ENCODE results near the gene LEAP2. TPM values are rescaled to one million over a fixed set of nuclear protein-coding genes. Genes with fewer than 3 reads are reported as not detected.
"Not testable (repeated sequence)": the region's sequence is repeated elsewhere in the genome, so short reads cannot be mapped to it uniquely, and the experiment has no call there.

Gene LEAP2
- total and polyA plus RNA-seq, 2 of the 4 experiments (the other 2 are of a cell fraction), result under 0.01 to 0.36 TPM

DNA sequence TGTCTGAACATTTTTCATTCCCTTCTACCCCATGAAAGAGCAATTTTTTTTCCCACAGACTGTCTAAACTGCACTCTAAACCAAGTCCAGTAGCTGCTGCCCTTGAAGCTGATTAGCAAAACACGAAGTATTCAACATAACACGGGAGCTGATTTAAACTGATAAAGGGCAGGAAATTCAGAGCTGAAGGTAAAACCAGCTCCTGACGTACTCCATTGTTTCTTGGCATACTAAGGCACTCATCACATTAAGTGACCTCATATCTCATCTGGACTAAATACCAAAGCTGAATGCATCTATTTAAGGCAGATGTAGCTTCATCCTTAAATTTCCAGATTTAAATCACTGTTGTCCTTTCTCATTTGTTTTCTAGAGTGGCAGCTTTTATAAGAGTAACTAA is 19.2 kb upstream of the LEAP2 start:
- WGBS, 2 experiments (ENCODE audit: extremely low coverage in 2 of 2, insufficient read length in 1 of 2), result no CpG with 5 or more reads among the region's 3 CpGs
- CTCF ChIA-PET, result no interaction called here
- Histone ChIP-seq H3K14ac (replicated peaks; ENCODE audit: low read depth, low read length) (no peak overlapping the region), H4K20me1 (ENCODE audit: insufficient read depth, low read length) (no peaks in the 10 kb centered on the region), H3K79me1 (ENCODE audit: low read depth in 1 of 2, low read length in 2 of 2) (no peaks in the 10 kb centered on the region), H3K36me3 (ENCODE audit: control insufficient read depth, insufficient read depth, low read length) (no peaks in the 10 kb centered on the region), H3K4me1 (ENCODE audit: control insufficient read depth, insufficient read depth, low read length) (peaks cover 3% of the 10 kb centered on the region; the same call in 1 of the 2 replicates), H3K27ac (ENCODE audit: insufficient read depth, low read length) (no peak overlapping the region), H3K56ac (ENCODE audit: extremely low read depth, insufficient read depth, low read length) (no peak overlapping the region), H2AK9ac (replicated peaks; ENCODE audit: low read depth, low read length, poor library complexity) (no peak overlapping the region), H3K4me2 (ENCODE audit: low read depth, low read length) (no peak overlapping the region), H3K9me3 (ENCODE audit: control insufficient read depth, insufficient read depth, low read length) (no peaks in the 10 kb centered on the region), H3K4ac (ENCODE audit: low read depth, low read length) (no peak overlapping the region), H3K23ac (ENCODE audit: low read depth, low read length) (no peak overlapping the region; the same call in 1 of the 2 replicates), H3K4me3 (ENCODE audit: insufficient read depth, low read depth, low read length) (no peak overlapping the region), H3K9ac (ENCODE audit: low read depth, low read length) (no peak overlapping the region), H3K18ac (ENCODE audit: low read depth, low read length) (no peak overlapping the region), H2BK120ac (ENCODE audit: low read depth, low read length) (no peak overlapping the region), H2BK5ac (ENCODE audit: low read depth, low read length, poor library complexity, severe bottlenecking) (no peak overlapping the region), H2AFZ (replicated peaks; ENCODE audit: low read length, poor library complexity) (no peak overlapping the region), H2AK5ac (ENCODE audit: low read depth, low read length) (no peak overlapping the region), H3K9me1 (ENCODE audit: insufficient read depth, low read length) (no peaks in the 10 kb centered on the region), H4K91ac (ENCODE audit: insufficient read depth, low read depth, low read length) (no peak overlapping the region), H2BK15ac (ENCODE audit: low read depth, low read length) (no peak overlapping the region), H4K8ac (ENCODE audit: low read depth in 2 of 2, low read length in 2 of 2) (no peak overlapping the region), H3K27me3 (ENCODE audit: control insufficient read depth, insufficient read depth, low read length) (no peaks in the 10 kb centered on the region), H4K5ac (ENCODE audit: low read depth, low read length) (no peak overlapping the region), H2BK20ac (ENCODE audit: low read depth, low read length) (no peak overlapping the region)
- POLR2A ChIA-PET (ENCODE audit: unreplicated experiment), result no interaction called here
- dilution Hi-C loops (cut with HindIII; ENCODE audit: low sequenced_read_pairs, unreplicated experiment) (no loop called here), in situ Hi-C loops (cut with MboI; ENCODE audit: low sequenced_read_pairs) (no loop called here), intact Hi-C loops (cut with micrococcal nuclease) (no loop called here)
- BruUV-seq (replicated peaks), result no TSS peak
- TF ChIP-seq MXI1 (IDR thresholded peaks at IDR 0.05; ENCODE audit: borderline replicate concordance, low read depth, low read length) (no peak), POLR2A (IDR thresholded peaks at IDR 0.05; ENCODE audit: low read depth, low read length) (no peak), SMC3 (IDR thresholded peaks at IDR 0.05; ENCODE audit: low read depth, low read length) (no peak), RAD21 (IDR thresholded peaks at IDR 0.05; ENCODE audit: low read length) (no peak)
- ATAC-seq (ENCODE audit: low read depth) (no peak), DNase-seq (peak; percentile 32)

- H3K4ac ChIP-seq (ENCODE audit: low read depth, low read length); H3K27ac ChIP-seq (ENCODE audit: insufficient read depth, low read length); H2AK5ac ChIP-seq (ENCODE audit: low read depth, low read length); H2BK20ac ChIP-seq (ENCODE audit: low read depth, low read length); intact Hi-C loops (cut with micrococcal nuclease); POLR2A ChIA-PET (ENCODE audit: unreplicated experiment); H2AK9ac ChIP-seq (replicated peaks; ENCODE audit: low read depth, low read length, poor library complexity); H3K4me3 ChIP-seq (ENCODE audit: insufficient read depth, low read depth, low read length); H3K4me2 ChIP-seq (ENCODE audit: low read depth, low read length); H3K79me1 ChIP-seq (ENCODE audit: low read depth in 1 of 2, low read length in 2 of 2); dilution Hi-C loops (cut with HindIII; ENCODE audit: low sequenced_read_pairs, unreplicated experiment); H3K9me1 ChIP-seq (ENCODE audit: insufficient read depth, low read length); DNase-seq; H3K56ac ChIP-seq (ENCODE audit: extremely low read depth, insufficient read depth, low read length); H3K4me1 ChIP-seq (ENCODE audit: control insufficient read depth, insufficient read depth, low read length); H4K8ac ChIP-seq (ENCODE audit: low read depth in 2 of 2, low read length in 2 of 2); H4K91ac ChIP-seq (ENCODE audit: insufficient read depth, low read depth, low read length); H2BK5ac ChIP-seq (ENCODE audit: low read depth, low read length, poor library complexity, severe bottlenecking); in situ Hi-C loops (cut with MboI; ENCODE audit: low sequenced_read_pairs); H2AFZ ChIP-seq (replicated peaks; ENCODE audit: low read length, poor library complexity); H2BK15ac ChIP-seq (ENCODE audit: low read depth, low read length); H3K23ac ChIP-seq (ENCODE audit: low read depth, low read length); H4K5ac ChIP-seq (ENCODE audit: low read depth, low read length); BruUV-seq (replicated peaks); H2BK120ac ChIP-seq (ENCODE audit: low read depth, low read length); H3K27me3 ChIP-seq (ENCODE audit: control insufficient read depth, insufficient read depth, low read length); H3K14ac ChIP-seq (replicated peaks; ENCODE audit: low read depth, low read length); H4K20me1 ChIP-seq (ENCODE audit: insufficient read depth, low read length); CTCF ChIA-PET; H3K9me3 ChIP-seq (ENCODE audit: control insufficient read depth, insufficient read depth, low read length); ATAC-seq (ENCODE audit: low read depth); H3K18ac ChIP-seq (ENCODE audit: low read depth, low read length); H3K36me3 ChIP-seq (ENCODE audit: control insufficient read depth, insufficient read depth, low read length); H3K9ac ChIP-seq (ENCODE audit: low read depth, low read length): not testable (repeated sequence)
- no CpG with 5 or more reads among the region's 5 CpGs for WGBS, 2 experiments (ENCODE audit: extremely low coverage in 2 of 2, insufficient read length in 1 of 2)
Observed at GRCh38 chr5:132854992-132855391, 18.5 kb upstream of the LEAP2 start.
